ENCODE measurements around the gene SDHC.

DNA sequence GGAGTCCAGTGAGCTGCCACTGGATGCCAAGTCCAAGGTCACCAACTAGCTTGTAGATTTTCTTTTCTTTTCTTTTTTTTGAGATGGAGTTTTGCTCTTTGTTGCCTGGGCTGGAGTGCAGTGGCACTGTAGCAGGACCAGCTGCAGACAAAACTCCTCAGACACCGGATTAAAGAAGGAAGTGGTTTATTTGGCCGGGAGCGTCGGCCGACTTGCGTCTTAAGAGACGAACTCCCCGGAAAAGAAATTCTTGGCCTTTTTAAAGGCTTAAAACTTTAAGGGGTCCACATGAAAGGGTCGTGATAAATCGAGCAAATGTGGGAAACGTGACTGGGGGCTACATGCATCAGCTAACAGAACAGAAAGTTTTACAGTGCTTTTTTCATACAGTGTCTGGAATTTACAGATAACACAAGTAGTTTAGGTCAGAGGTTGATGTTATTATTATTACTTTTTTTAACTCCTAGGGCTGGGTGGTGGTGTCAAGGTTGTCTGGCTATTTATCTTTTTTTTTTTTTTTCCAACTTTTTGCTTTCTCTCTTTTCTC is 89.9 kb downstream of the SDHC start:
- TF ChIP-seq, protein P1, sequence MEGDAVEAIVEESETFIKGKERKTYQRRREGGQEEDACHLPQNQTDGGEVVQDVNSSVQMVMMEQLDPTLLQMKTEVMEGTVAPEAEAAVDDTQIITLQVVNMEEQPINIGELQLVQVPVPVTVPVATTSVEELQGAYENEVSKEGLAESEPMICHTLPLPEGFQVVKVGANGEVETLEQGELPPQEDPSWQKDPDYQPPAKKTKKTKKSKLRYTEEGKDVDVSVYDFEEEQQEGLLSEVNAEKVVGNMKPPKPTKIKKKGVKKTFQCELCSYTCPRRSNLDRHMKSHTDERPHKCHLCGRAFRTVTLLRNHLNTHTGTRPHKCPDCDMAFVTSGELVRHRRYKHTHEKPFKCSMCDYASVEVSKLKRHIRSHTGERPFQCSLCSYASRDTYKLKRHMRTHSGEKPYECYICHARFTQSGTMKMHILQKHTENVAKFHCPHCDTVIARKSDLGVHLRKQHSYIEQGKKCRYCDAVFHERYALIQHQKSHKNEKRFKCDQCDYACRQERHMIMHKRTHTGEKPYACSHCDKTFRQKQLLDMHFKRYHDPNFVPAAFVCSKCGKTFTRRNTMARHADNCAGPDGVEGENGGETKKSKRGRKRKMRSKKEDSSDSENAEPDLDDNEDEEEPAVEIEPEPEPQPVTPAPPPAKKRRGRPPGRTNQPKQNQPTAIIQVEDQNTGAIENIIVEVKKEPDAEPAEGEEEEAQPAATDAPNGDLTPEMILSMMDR (IDR thresholded peaks at IDR 0.05; ENCODE audit: insufficient read depth, low read length, poor library complexity, severe bottlenecking), result no peak
- TF ChIP-seq EZH2phosphoT487 (conservative IDR thresholded peaks at IDR 0.05; ENCODE audit: low read length), result no peak

All from SU-DHL-6 (cell line).